Neural cell (in vitro differentiated cells): ENCODE results near the gene SNX14. TPM values are rescaled to one million over a fixed set of nuclear protein-coding genes. Genes with fewer than 3 reads are reported as not detected.

ENCODE experiments used
- H2AFZ ChIP-seq: fragments of 200-600, 300-800 bp; sonication (generic), shearing (Covaris generic); 2 replicates; pipeline ENCODE4 v1.6.0; 2014; ENCODE audit warnings: low read depth, mild to moderate bottlenecking, antibody characterized with exemption, low read length, moderate library complexity
- H3F3A ChIP-seq: fragments of 200-600 bp; shearing (Covaris generic); 2 replicates; pipeline ENCODE4 v1.6.1; 2016; ENCODE audit warnings: mild to moderate bottlenecking, moderate library complexity, mixed read lengths, antibody characterized with exemption, low read length; ENCODE audit not compliant: insufficient read depth, poor library complexity, severe bottlenecking
- H3K27ac ChIP-seq: fragments of 200-600, 300-800 bp; sonication (generic), shearing (Covaris generic); 2 replicates; pipeline ENCODE4 v1.5.1; 2014; ENCODE audit warnings: mild to moderate bottlenecking, low read length, moderate library complexity
- H3K27me3 ChIP-seq: fragments of 300-800, 200-600 bp; sonication (generic), shearing (Covaris generic); 2 replicates; pipeline ENCODE4 v1.6.0; 2014; ENCODE audit warnings: mild to moderate bottlenecking, low read depth, low read length, moderate library complexity; ENCODE audit not compliant: insufficient read depth
- H3K36me3 ChIP-seq: fragments of 300-800, 200-600 bp; sonication (generic), shearing (Covaris generic); 2 replicates; pipeline ENCODE4 v1.5.1; 2014; ENCODE audit warnings: mild to moderate bottlenecking, antibody characterized with exemption, low read length, moderate library complexity; ENCODE audit not compliant: insufficient read depth
- H3K4me2 ChIP-seq: fragments of 300-800, 200-600 bp; sonication (generic), shearing (Covaris generic); 2 replicates; pipeline ENCODE4 v1.6.0; 2014; ENCODE audit warnings: mild to moderate bottlenecking, low read length
- H3K4me3 ChIP-seq: fragments of 300-800, 200-600 bp; sonication (generic), shearing (Covaris generic); 2 replicates; pipeline ENCODE4 v1.5.1; 2014; ENCODE audit warnings: mild to moderate bottlenecking, low read length, moderate library complexity
- H3K79me2 ChIP-seq: fragments of 200-600 bp; shearing (Covaris generic); replicated peaks from 2 replicates; pipeline ENCODE4 v1.6.0; 2014; ENCODE audit warnings: mild to moderate bottlenecking, low read length, moderate library complexity; ENCODE audit not compliant: insufficient read depth
- H3K9ac ChIP-seq: fragments of 300-800, 200-600 bp; sonication (generic), shearing (Covaris generic); 2 replicates; pipeline ENCODE4 v1.6.1; 2016; ENCODE audit warnings: mild to moderate bottlenecking, low read length, mixed read lengths
- H3K9me2 ChIP-seq: fragments of 200-600 bp; shearing (Covaris generic); 2 replicates; pipeline ENCODE4 v1.6.1; 2016; ENCODE audit warnings: mild to moderate bottlenecking, low read length, mixed read lengths; ENCODE audit not compliant: insufficient read depth
- H3K9me3 ChIP-seq: fragments of 200-600, 300-800 bp; sonication (generic), shearing (Covaris generic); 2 replicates; pipeline ENCODE4 v1.6.1; 2016; ENCODE audit warnings: mild to moderate bottlenecking, mixed run types, low read length, moderate library complexity, mixed read lengths
- H4K20me1 ChIP-seq: fragments of 200-600 bp; shearing (Covaris generic); 2 replicates; pipeline ENCODE4 v1.6.1; 2016; ENCODE audit warnings: mild to moderate bottlenecking, mixed run types; ENCODE audit not compliant: insufficient read depth
- CTCF ChIP-seq: fragments of 450-650 bp; IDR thresholded peaks from 2 replicates; pipeline ENCODE4 v1.5.1; 2014; ENCODE audit warnings: antibody characterized with exemption, mild to moderate bottlenecking, moderate library complexity; ENCODE audit not compliant: poor library complexity, severe bottlenecking
- EP300 ChIP-seq: fragments of 450-650 bp; conservative IDR thresholded peaks from 2 replicates; pipeline ENCODE4 v1.6.1; 2014; ENCODE audit warnings: antibody characterized with exemption, mild to moderate bottlenecking, moderate library complexity; ENCODE audit not compliant: poor library complexity, severe bottlenecking
- EZH2 ChIP-seq: fragments of 200-600, 300-800 bp; shearing (Covaris generic), sonication (generic); IDR thresholded peaks from 2 replicates; pipeline ENCODE4 v1.6.1; 2014; ENCODE audit warnings: antibody characterized with exemption, low read length, borderline replicate concordance, mild to moderate bottlenecking; ENCODE audit not compliant: insufficient read depth, poor library complexity, severe bottlenecking
- MXI1 ChIP-seq: fragments of 450-650 bp; conservative IDR thresholded peaks from 2 replicates; pipeline ENCODE4 v1.6.1; 2014; ENCODE audit warnings: antibody characterized with exemption, mild to moderate bottlenecking; ENCODE audit not compliant: poor library complexity, severe bottlenecking
- POLR2AphosphoS5 ChIP-seq: IDR thresholded peaks from 2 replicates; pipeline ENCODE4 v1.6.1; 2012
- RAD21 ChIP-seq: fragments of 450-650 bp; conservative IDR thresholded peaks from 2 replicates; pipeline ENCODE4 v1.6.1; 2014; ENCODE audit warnings: antibody characterized with exemption, mild to moderate bottlenecking, moderate library complexity
- REST ChIP-seq: IDR thresholded peaks from 2 replicates; pipeline ENCODE4 v1.6.1; 2012; ENCODE audit warnings: borderline replicate concordance
- SMC3 ChIP-seq: fragments of 450-650 bp; conservative IDR thresholded peaks from 2 replicates; pipeline ENCODE4 v1.6.1; 2014; ENCODE audit warnings: antibody characterized with exemption, mild to moderate bottlenecking, moderate library complexity; ENCODE audit not compliant: poor library complexity
- TAF1 ChIP-seq: IDR thresholded peaks from 2 replicates; pipeline ENCODE4 v1.6.1; 2012; ENCODE audit warnings: low read depth
- polyA plus RNA-seq: library from polyadenylated mRNA; depleted of rRNA; stranded (reverse); fragments of >200 nt; gene quantifications from 2 replicates; pipeline ENCODE4 v1.2.3, GENCODE V29; 2014

SNX14 gene
- polyA plus RNA-seq, 1 donor from 2014 or later: 112 TPM

- Histone ChIP-seq H3K79me2 (no peaks in the 10 kb centered on the region), H3K9me3 (no peaks in the 10 kb centered on the region), H3K27ac (no peak overlapping the region), H3F3A (no peaks in the 10 kb centered on the region), H4K20me1 (no peaks in the 10 kb centered on the region), H3K9ac (no peak overlapping the region), H3K27me3 (no peaks in the 10 kb centered on the region), H2AFZ (no peak overlapping the region), H3K4me2 (no peak overlapping the region), H3K4me3 (no peak overlapping the region), H3K9me2 (no peaks in the 10 kb centered on the region), H3K36me3 (peaks cover 15% of the 10 kb centered on the region)
- no peak for TF ChIP-seq RAD21
- no peak for TF ChIP-seq EZH2
- TF ChIP-seq TAF1: no peak
- no peak for TF ChIP-seq POLR2AphosphoS5
- no peak for TF ChIP-seq CTCF
- TF ChIP-seq SMC3: no peak
- TF ChIP-seq EP300: no peak
- no peak for TF ChIP-seq REST
- no peak for TF ChIP-seq MXI1
Measured at GRCh38 chr6:85612690-85613474, 19.2 kb upstream of the SNX14 start.

GRCh38 chr6:85610182-85610895, 16.7 kb upstream of the SNX14 start:
- H3K9ac ChIP-seq: no peak overlapping the region
- no peaks in the 10 kb centered on the region for H3K27me3 ChIP-seq
- no peak overlapping the region for H3K4me2 ChIP-seq
- H3K9me2 ChIP-seq: no peaks in the 10 kb centered on the region
- H3F3A ChIP-seq: no peaks in the 10 kb centered on the region
- no peaks in the 10 kb centered on the region for H3K9me3 ChIP-seq
- H2AFZ ChIP-seq: no peak overlapping the region
- no peak overlapping the region for H3K27ac ChIP-seq
- no peak overlapping the region for H3K4me3 ChIP-seq
- H3K79me2 ChIP-seq: no peaks in the 10 kb centered on the region
- TF ChIP-seq SMC3 (no peak), CTCF (no peak), EZH2 (no peak), TAF1 (no peak), RAD21 (no peak), POLR2AphosphoS5 (no peak), REST (no peak), MXI1 (no peak), EP300 (no peak)
- H4K20me1 ChIP-seq: no peaks in the 10 kb centered on the region
- peaks cover 18% of the 10 kb centered on the region for H3K36me3 ChIP-seq
